SK-MEL-5 (cell line): ENCODE data around the gene HOXC10. TPM values are rescaled to one million over a fixed set of nuclear protein-coding genes. Genes with fewer than 3 reads are reported as not detected.
A peak's percentile ranks its signal among the peaks of the same experiment; 100 is the strongest.

Experiments used
- DNase-seq: peaks from one replicate; pipeline ENCODE4 v3.0.0-alpha.2; 2016; ENCODE audit warnings: low read depth, low spot score
- in situ Hi-C: cut with HindIII; loops from 2 replicates; pipeline ENCODE4 v1.10.0; 2016; ENCODE audit warnings: low sequenced_read_pairs, high pct_unique_total_duplicates, low pct_unique_long_range_greater_than_20kb
- total RNA-seq: library from RNA; depleted of rRNA; stranded (reverse); fragments of >200 nt; shearing (Covaris generic); gene quantifications from 2 replicates; pipeline ENCODE4 v1.2.3, GENCODE V29; 2014

The HOXC10 gene
- total RNA-seq, 1 experiment from 2014 or later, result 0.53 TPM

GRCh38 chr12:53972152-53972702, 12.7 kb upstream of the HOXC10 start:
- in situ Hi-C loops, result no loop called here
- no peak for DNase-seq

- in situ Hi-C loops, result no loop called here
- DNase-seq, result no peak
These were observed 12.2 kb upstream of the HOXC10 start, which contains the start of gene HOXC11 for GRCh38 chr12:53972722-53973235. Gene HOXC11 (plus strand): TSS chr12:53973126. CDS start chr12:53973242, 116 bp downstream.

- in situ Hi-C loops, result no loop called here
- DNase-seq, result peak; percentile 2
These were observed 11.5 kb upstream of the HOXC10 start for GRCh38 chr12:53973236-53974042.

- peak; percentile 19 for DNase-seq
- in situ Hi-C loops, result no loop called here
These were observed 10.6 kb upstream of the HOXC10 start, which contains the start of gene HOTAIR for GRCh38 chr12:53974084-53975063. Gene HOTAIR (minus strand): TSS chr12:53974954.

GRCh38 chr12:53975064-53975471, 9.9 kb upstream of the HOXC10 start:
- in situ Hi-C loops, result no loop called here
- DNase-seq, result no peak

- DNase-seq, result no peak
- in situ Hi-C loops, result no loop called here
These were observed 9.3 kb upstream of the HOXC10 start for GRCh38 chr12:53975479-53976152.

GRCh38 chr12:53976172-53976822, 8.6 kb upstream of the HOXC10 start:
- in situ Hi-C loops, result no loop called here
- DNase-seq, result no peak

GRCh38 chr12:53976823-53977595, 7.9 kb upstream of the HOXC10 start:
- DNase-seq, result no peak
- in situ Hi-C loops, result no loop called here

- no peak for DNase-seq
- in situ Hi-C loops, result no loop called here
These were observed 7.1 kb upstream of the HOXC10 start for GRCh38 chr12:53977596-53978445.

GRCh38 chr12:53978477-53979356, 6.2 kb upstream of the HOXC10 start:
- in situ Hi-C loops, result no loop called here
- DNase-seq, result no peak

GRCh38 chr12:53980104-53980801, 4.7 kb upstream of the HOXC10 start:
- no peak for DNase-seq
- in situ Hi-C loops, result no loop called here

GRCh38 chr12:53980802-53981496, 4.0 kb upstream of the HOXC10 start:
- in situ Hi-C loops, result no loop called here
- DNase-seq, result no peak
